ENCODE results near the gene DLGAP4. TPM values are rescaled to one million over a fixed set of nuclear protein-coding genes. Genes with fewer than 3 reads are reported as not detected.
"Not testable (repeated sequence)": the region's sequence is repeated elsewhere in the genome, so short reads cannot be mapped to it uniquely, and the experiment has no call there.

DLGAP4 gene
- total RNA-seq, 2 donors from 2014 or later = 43.3 to 70.7 TPM

- Mint-ChIP-seq H3K9me3 (no peaks in the 10 kb centered on the region), H3K36me3 (no peaks in the 10 kb centered on the region), H3K27me3 (peaks cover 8 to 14% of the 10 kb centered on the region in 2 donors), H3K4me1 (ENCODE audit: low read depth in 2 of 2) (no peaks in the 10 kb centered on the region), H3K27ac (no peak overlapping the region), H3K4me3 (no peak overlapping the region)
- ATAC-seq (no peak), DNase-seq (ENCODE audit: low spot score) (no peak)
Observed at GRCh38 chr20:36370991-36371790, 65.1 kb downstream of the DLGAP4 start.

- H3K36me3 Mint-ChIP-seq = no peaks in the 10 kb centered on the region
- no peak overlapping the region for H3K27ac Mint-ChIP-seq
- DNase-seq (ENCODE audit: low spot score) = no peak
- no peak overlapping the region for H3K4me3 Mint-ChIP-seq
- H3K9me3 Mint-ChIP-seq = no peaks in the 10 kb centered on the region
- ATAC-seq = no peak
- peaks cover 8 to 18% of the 10 kb centered on the region in 2 donors for H3K27me3 Mint-ChIP-seq
- no peaks in the 10 kb centered on the region for H3K4me1 Mint-ChIP-seq (ENCODE audit: low read depth in 2 of 2)
Observed at GRCh38 chr20:36372666-36373065, 66.5 kb downstream of the DLGAP4 start.

GRCh38 chr20:36373089-36373488 lies 67.0 kb downstream of the DLGAP4 start:
- DNase-seq (ENCODE audit: low spot score) (no peak), ATAC-seq (no peak)
- no peaks in the 10 kb centered on the region for H3K4me1 Mint-ChIP-seq (ENCODE audit: low read depth in 2 of 2)
- no peak overlapping the region for H3K4me3 Mint-ChIP-seq
- H3K9me3 Mint-ChIP-seq = no peaks in the 10 kb centered on the region
- H3K27me3 Mint-ChIP-seq = peaks cover 8 to 18% of the 10 kb centered on the region in 2 donors
- H3K36me3 Mint-ChIP-seq = no peaks in the 10 kb centered on the region
- no peak overlapping the region for H3K27ac Mint-ChIP-seq

- Mint-ChIP-seq H3K9me3 (no peaks in the 10 kb centered on the region), H3K36me3 (no peaks in the 10 kb centered on the region), H3K27ac (no peak overlapping the region), H3K4me1 (ENCODE audit: low read depth in 2 of 2) (no peaks in the 10 kb centered on the region), H3K4me3 (no peak overlapping the region), H3K27me3 (peaks cover 25 to 29% of the 10 kb centered on the region in 2 donors)
- ATAC-seq (no peak), DNase-seq (ENCODE audit: low spot score) (no peak)
Observed at GRCh38 chr20:36374995-36375394, 68.9 kb downstream of the DLGAP4 start.

GRCh38 chr20:36377348-36378326 lies 71.5 kb downstream of the DLGAP4 start:
- ATAC-seq (no peak), DNase-seq (ENCODE audit: low spot score) (no peak)
- Mint-ChIP-seq H3K27ac (no peak overlapping the region), H3K27me3 (peaks cover 17 to 25% of the 10 kb centered on the region in 2 donors), H3K36me3 (no peaks in the 10 kb centered on the region), H3K4me1 (ENCODE audit: low read depth in 2 of 2) (no peaks in the 10 kb centered on the region), H3K9me3 (no peaks in the 10 kb centered on the region), H3K4me3 (no peak overlapping the region)

GRCh38 chr20:36378686-36379085 lies 72.5 kb downstream of the DLGAP4 start:
- H3K9me3 Mint-ChIP-seq = no peaks in the 10 kb centered on the region
- no peak for ATAC-seq
- H3K36me3 Mint-ChIP-seq = no peaks in the 10 kb centered on the region
- H3K4me3 Mint-ChIP-seq = no peak overlapping the region
- H3K27ac Mint-ChIP-seq = no peak overlapping the region
- peaks cover 17 to 25% of the 10 kb centered on the region in 2 donors for H3K27me3 Mint-ChIP-seq
- no peak for DNase-seq (ENCODE audit: low spot score)
- H3K4me1 Mint-ChIP-seq (ENCODE audit: low read depth in 2 of 2) = no peaks in the 10 kb centered on the region

GRCh38 chr20:36379914-36380313 lies 73.8 kb downstream of the DLGAP4 start:
- H3K4me1 Mint-ChIP-seq (ENCODE audit: low read depth in 2 of 2); H3K9me3 Mint-ChIP-seq; H3K4me3 Mint-ChIP-seq; ATAC-seq; DNase-seq (ENCODE audit: low spot score); H3K27ac Mint-ChIP-seq; H3K36me3 Mint-ChIP-seq: not testable (repeated sequence)
- peaks cover 17 to 22% of the 10 kb centered on the region in 2 donors for H3K27me3 Mint-ChIP-seq

GRCh38 chr20:36384022-36384619 lies 78.0 kb downstream of the DLGAP4 start:
- Mint-ChIP-seq H3K4me1 (ENCODE audit: low read depth in 2 of 2) (no peaks in the 10 kb centered on the region), H3K9me3 (peaks cover 4% of the 10 kb centered on the region), H3K27ac (no peak overlapping the region), H3K4me3 (no peak overlapping the region), H3K36me3 (no peaks in the 10 kb centered on the region), H3K27me3 (peaks cover 18 to 25% of the 10 kb centered on the region in 2 donors)
- DNase-seq (ENCODE audit: low spot score) (no peak), ATAC-seq (no peak)

GRCh38 chr20:36385503-36385902 lies 79.4 kb downstream of the DLGAP4 start:
- Mint-ChIP-seq H3K36me3 (no peaks in the 10 kb centered on the region), H3K9me3 (peaks cover 4% of the 10 kb centered on the region), H3K27me3 (peaks cover 19% of the 10 kb centered on the region in 2 donors), H3K27ac (no peak overlapping the region), H3K4me1 (ENCODE audit: low read depth in 2 of 2) (no peaks in the 10 kb centered on the region), H3K4me3 (no peak overlapping the region)
- no peak for DNase-seq (ENCODE audit: low spot score)
- ATAC-seq = no peak

- Mint-ChIP-seq H3K36me3 (no peaks in the 10 kb centered on the region), H3K27ac (no peak overlapping the region), H3K27me3 (peaks cover 19% of the 10 kb centered on the region in 2 donors), H3K4me1 (ENCODE audit: low read depth in 2 of 2) (no peaks in the 10 kb centered on the region), H3K4me3 (no peak overlapping the region), H3K9me3 (peaks cover 4% of the 10 kb centered on the region)
- no peak for ATAC-seq
- no peak for DNase-seq (ENCODE audit: low spot score)
Observed at GRCh38 chr20:36386236-36386635, 80.1 kb downstream of the DLGAP4 start.

- Mint-ChIP-seq H3K4me3 (no peak overlapping the region), H3K9me3 (no peaks in the 10 kb centered on the region), H3K4me1 (ENCODE audit: low read depth in 2 of 2) (no peaks in the 10 kb centered on the region), H3K27ac (no peak overlapping the region), H3K27me3 (peaks cover 13 to 19% of the 10 kb centered on the region in 2 donors), H3K36me3 (no peaks in the 10 kb centered on the region)
- ATAC-seq (no peak), DNase-seq (ENCODE audit: low spot score) (no peak)
Observed at GRCh38 chr20:36390269-36390668, 84.1 kb downstream of the DLGAP4 start.

- DNase-seq (ENCODE audit: low spot score) = no peak
- Mint-ChIP-seq H3K4me3 (no peak overlapping the region), H3K27me3 (peaks cover 13 to 16% of the 10 kb centered on the region in 2 donors), H3K4me1 (ENCODE audit: low read depth in 2 of 2) (no peaks in the 10 kb centered on the region), H3K9me3 (no peaks in the 10 kb centered on the region), H3K36me3 (no peaks in the 10 kb centered on the region), H3K27ac (no peak overlapping the region)
- peak in 1 of 2 donors; percentile 15 for ATAC-seq
Observed at GRCh38 chr20:36390719-36391415, 84.7 kb downstream of the DLGAP4 start.

GRCh38 chr20:36391456-36391855 lies 85.3 kb downstream of the DLGAP4 start:
- ATAC-seq = no peak
- Mint-ChIP-seq H3K4me1 (ENCODE audit: low read depth in 2 of 2) (peaks cover 3 to 4% of the 10 kb centered on the region in 2 donors), H3K27me3 (peaks cover 9 to 11% of the 10 kb centered on the region in 2 donors), H3K9me3 (peaks cover 3% of the 10 kb centered on the region), H3K27ac (no peak overlapping the region), H3K4me3 (no peak overlapping the region), H3K36me3 (no peaks in the 10 kb centered on the region)
- DNase-seq (ENCODE audit: low spot score) = no peak

Data from natural killer cell treated with Interleukin-12 subunit alpha and Interleukin-12 subunit beta and Interleukin-15 and Interleukin-18, amount 100 ng/mL, for 72 hours (primary cell).